HUDEP-2 (cell line): ENCODE measurements around the gene ALG9.

ENCODE experiments used
- DNase-seq, 76 experiments: peaks; one replicate each; lab custom pipeline; 2025; ENCODE audit not compliant: unreplicated experiment in 76 of 76; lab: John Stamatoyannopoulos, UW

The ALG9 gene

GRCh38 chr11:111882202-111882601 lies 10.8 kb upstream of the ALG9 start:
- no peak for DNase-seq

GRCh38 chr11:111879637-111879960 lies 8.2 kb upstream of the ALG9 start:
- no peak for DNase-seq

- DNase-seq: peak in 75 of 76 experiments; percentile 53 to 99 (median 92)
These were observed 7.7 kb upstream of the ALG9 start, which contains the start of the genes CFAP68 and FDXACB1 for GRCh38 chr11:111878849-111879636. Gene CFAP68 (plus strand): TSS chr11:111879541. CDS start chr11:111879561, 20 bp downstream. Gene FDXACB1 (minus strand): TSS chr11:111879165. CDS start chr11:111879132, 33 bp downstream.

GRCh38 chr11:111878385-111878848 lies 7.0 kb upstream of the ALG9 start:
- peak in 3 of 76 experiments; percentile 12 to 77 (median 39) for DNase-seq

- DNase-seq: no peak
These were observed 346 bp upstream of the ALG9 start for GRCh38 chr11:111871693-111872161.

- peak in 1 of 76 experiments; percentile 20 for DNase-seq
These were observed 877 bp downstream of the ALG9 start for GRCh38 chr11:111870522-111870885.

- DNase-seq: no peak
These were observed 1.3 kb downstream of the ALG9 start for GRCh38 chr11:111870113-111870512.

GRCh38 chr11:111860257-111860656 lies 11.1 kb downstream of the ALG9 start:
- DNase-seq: no peak

GRCh38 chr11:111855506-111855905 lies 15.9 kb downstream of the ALG9 start:
- no peak for DNase-seq

- DNase-seq: no peak
These were observed 19.3 kb downstream of the ALG9 start for GRCh38 chr11:111852103-111852502.

- DNase-seq: peak in 1 of 76 experiments; percentile 2
These were observed 19.7 kb downstream of the ALG9 start for GRCh38 chr11:111851636-111852035.

- DNase-seq: no peak
These were observed 20.3 kb downstream of the ALG9 start for GRCh38 chr11:111851067-111851466.

GRCh38 chr11:111849631-111850030 lies 21.8 kb downstream of the ALG9 start:
- DNase-seq: no peak

- DNase-seq: no peak
These were observed 24.7 kb downstream of the ALG9 start for GRCh38 chr11:111846636-111847035.

- no peak for DNase-seq
These were observed 25.3 kb downstream of the ALG9 start for GRCh38 chr11:111846063-111846462.

- DNase-seq: no peak
These were observed 25.9 kb downstream of the ALG9 start for GRCh38 chr11:111845276-111846028.

GRCh38 chr11:111843661-111844060 lies 27.7 kb downstream of the ALG9 start:
- no peak for DNase-seq

GRCh38 chr11:111841370-111842053 lies 29.9 kb downstream of the ALG9 start:
- peak in 73 of 76 experiments; percentile 10 to 85 (median 67) for DNase-seq

GRCh38 chr11:111840143-111840542 lies 31.2 kb downstream of the ALG9 start:
- DNase-seq: no peak

GRCh38 chr11:111838054-111838453 lies 33.3 kb downstream of the ALG9 start:
- DNase-seq: no peak

GRCh38 chr11:111837366-111837891 lies 34.0 kb downstream of the ALG9 start:
- DNase-seq: no peak
